TTC549 (cell line): ENCODE measurements around the gene ARID5B.
"Not testable (repeated sequence)": the region's sequence is repeated elsewhere in the genome, so short reads cannot be mapped to it uniquely, and the experiment has no call there.

Experiments used
- FAIRE-seq: peaks from 2 replicates; lab custom pipeline; 2012; peaks lifted over from hg19 to GRCh38; lab: Jason Lieb, UNC

The ARID5B gene

GRCh38 chr10:62018131-62018911, 116.8 kb downstream of the ARID5B start:
- no peak for FAIRE-seq

DNA sequence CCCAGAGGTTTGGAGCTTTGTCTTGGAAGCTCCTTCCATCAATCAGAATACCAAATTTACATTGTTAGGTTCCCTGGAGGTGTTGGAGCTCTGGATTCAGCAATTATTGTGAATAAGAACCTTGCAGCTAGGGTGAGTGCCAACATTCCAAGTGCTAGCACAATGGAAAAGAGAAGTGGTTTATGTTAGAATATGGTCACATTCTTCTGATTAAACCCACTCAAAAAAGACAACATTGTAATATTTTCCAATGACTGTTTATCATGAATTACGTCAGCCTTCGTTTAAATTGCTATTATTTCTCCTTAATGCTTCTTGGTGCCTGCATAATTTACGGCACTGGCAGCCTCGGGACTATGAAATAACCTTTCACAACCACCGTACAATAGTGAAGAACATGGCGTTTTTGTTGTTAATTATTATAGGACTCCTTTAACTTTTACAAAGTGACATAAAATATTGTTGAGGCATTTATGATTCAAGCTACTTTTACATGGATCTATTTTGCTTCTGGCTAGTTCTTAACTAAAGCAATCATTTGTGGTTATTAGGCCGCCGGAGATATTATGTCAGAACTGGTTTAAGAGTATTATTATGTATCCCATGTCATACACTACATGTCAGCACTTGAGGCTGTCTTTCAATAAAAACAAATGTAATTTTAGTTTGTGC, 117.7 kb downstream of the ARID5B start:
- FAIRE-seq = no peak

- FAIRE-seq = no peak
These were observed 118.3 kb downstream of the ARID5B start for GRCh38 chr10:62019685-62020359.

- FAIRE-seq = no peak
These were observed 119.7 kb downstream of the ARID5B start for GRCh38 chr10:62021128-62021665.

DNA sequence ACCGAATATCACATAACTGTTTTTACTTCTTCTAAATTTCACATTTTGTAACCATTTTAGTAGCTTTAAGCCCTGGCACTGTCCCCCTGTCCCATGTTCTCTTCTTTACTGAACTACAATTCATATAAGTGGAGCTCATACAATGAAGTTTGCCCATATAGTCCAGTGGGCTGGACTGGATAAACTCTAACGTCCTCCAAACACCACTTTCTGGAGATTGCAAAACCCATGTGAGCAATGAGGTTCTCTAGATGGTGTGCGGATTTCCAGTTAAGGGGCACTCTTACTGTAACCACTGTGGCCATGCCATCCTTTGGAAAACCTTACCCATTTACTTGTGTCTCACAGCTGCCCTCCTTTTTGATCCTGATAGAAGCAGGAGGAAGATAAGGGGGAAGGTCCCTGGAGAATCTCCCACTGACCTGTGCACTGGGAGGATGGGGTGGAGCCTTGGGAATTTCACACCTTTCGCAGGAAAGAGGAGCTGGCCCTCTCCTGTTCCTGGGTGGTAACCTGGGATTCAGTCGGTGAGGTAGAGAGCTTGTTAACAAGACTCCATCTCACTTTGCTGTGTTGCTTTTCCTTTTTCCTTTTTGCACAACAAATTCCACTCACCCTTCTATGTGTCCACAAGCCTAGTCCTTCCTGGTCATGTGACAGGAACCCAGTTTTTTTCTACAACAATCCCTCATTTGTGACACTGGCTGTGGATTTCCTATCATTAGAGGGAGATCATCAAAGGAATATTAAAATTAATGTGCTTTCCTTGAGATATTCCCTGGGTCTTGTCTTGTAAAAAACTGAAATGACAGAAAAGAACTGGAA, 120.7 kb downstream of the ARID5B start:
- no peak for FAIRE-seq

DNA sequence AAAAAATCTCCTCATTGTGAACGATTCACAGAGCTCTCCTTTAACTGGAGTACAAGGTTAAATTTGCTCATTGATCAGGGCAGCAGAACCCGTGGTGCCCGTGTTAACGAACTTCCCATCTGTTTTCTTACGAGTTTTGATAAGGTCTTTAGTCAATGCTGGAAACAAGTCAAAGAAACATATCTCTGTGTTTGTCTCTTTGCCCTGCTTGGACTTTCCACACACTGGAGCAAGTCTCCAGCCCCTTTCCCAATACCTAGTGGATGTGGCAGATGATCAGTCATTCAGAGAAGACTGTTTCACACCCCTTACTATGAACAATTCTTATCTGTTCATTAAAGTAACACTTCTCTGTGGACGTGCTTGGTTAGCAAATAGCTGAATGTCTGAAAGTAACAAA, 121.3 kb downstream of the ARID5B start:
- FAIRE-seq = no peak

GRCh38 chr10:62023329-62023728, 121.8 kb downstream of the ARID5B start:
- FAIRE-seq = no peak

GRCh38 chr10:62024026-62024701, 122.7 kb downstream of the ARID5B start:
- FAIRE-seq = no peak

DNA sequence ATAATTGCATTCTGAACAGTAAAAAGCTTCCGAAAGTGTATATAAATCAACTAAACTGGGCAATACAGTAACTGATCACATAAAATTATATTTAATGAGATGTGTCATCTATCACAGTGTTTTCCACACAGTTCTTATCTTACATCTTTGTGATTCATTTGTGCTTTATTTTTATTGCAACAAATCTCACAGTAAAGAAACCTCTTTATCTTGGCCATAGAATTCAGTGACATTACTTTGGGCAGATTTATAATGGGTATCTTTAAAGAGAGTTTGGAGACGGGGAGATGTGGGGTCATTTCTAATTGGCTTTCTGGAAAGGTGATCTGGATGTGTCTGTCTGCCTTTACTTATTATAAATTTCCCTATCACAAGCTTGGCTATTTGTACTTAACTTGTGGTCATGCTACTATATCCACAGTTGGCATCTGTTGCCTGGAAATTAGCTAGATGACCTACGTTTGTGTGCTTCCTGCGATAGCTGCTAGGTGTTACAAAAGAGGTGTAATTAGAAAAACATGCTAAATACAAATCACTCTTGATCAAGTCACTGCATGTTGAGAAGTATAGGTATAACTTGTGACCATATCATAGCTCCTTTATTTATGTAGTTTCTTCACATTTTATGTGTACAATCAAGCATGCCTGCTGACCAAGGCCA, 123.8 kb downstream of the ARID5B start:
- no peak for FAIRE-seq

DNA sequence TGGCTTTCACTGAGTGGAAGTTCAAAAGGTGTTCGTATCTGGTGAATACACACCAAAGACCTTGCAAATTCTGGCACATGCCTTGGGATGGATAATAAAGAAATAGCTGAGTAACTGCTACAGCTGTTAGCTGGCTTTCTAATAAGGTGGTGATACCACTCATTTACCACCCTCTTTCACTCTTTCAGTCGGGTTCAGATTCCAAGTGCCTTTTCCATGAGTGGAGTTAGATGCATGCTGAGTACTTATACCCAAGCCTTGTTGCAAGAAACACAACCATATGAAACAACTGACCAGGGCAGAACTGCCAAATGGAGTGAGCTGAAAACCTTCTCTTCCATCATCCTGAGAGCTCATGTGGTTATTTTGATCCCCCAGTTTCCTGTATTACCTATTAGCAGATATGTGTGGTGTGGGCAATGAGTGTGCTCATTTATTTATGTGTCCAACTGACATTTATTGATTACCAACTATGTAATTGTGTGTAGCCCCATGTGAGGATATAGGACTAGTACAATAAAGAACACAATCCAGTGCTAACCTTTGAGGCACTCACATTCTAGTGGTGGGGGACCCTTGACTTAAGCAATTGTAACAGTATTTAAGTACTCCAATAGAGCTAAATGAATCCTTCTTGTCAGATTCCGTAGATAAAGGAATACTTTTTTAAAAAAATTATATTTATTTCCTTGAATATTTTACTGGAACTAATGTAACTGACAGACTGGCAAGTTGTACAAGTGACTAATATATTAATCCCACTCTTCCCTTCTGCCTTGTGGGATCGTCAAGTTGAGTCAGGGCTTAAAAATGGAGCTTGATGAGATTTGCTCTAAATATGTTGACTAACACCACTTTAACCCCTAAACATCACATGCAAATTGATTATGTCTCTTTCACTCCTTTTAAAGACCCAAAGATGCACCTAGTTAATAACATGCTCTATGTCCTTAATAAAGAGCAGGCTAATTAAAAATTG, 124.7 kb downstream of the ARID5B start:
- FAIRE-seq = no peak

DNA sequence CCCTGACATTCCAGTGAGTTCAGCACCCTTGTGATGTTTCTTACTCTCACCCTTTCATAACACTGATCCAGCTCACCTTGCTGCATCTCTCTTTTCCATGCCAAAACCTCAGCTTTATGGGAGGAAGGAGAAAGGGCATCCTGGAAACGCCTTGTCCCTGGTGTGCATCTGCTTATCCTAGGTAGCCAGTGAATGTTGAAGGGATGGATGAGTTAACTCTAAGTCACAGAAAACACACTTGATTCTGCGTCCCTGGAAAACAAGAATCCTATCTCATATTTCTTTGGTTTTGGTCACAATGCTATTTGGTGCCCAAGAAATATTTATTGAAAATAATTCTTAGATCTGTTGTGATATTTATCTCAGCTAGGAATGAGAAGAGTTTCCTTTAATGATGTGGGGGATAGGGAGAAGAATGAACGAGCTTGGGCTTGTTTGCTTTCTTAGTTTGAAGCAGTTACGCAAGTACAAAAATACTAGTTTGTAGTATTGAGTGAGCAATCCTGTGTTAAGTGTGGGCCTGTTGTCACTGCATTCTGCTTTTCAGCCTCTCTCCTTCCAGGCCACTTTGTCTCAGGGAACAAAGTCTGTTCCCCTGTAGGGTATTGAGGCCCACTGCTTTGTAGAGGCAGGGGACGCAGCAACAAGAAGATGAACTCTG, 126.5 kb downstream of the ARID5B start:
- FAIRE-seq = no peak

DNA sequence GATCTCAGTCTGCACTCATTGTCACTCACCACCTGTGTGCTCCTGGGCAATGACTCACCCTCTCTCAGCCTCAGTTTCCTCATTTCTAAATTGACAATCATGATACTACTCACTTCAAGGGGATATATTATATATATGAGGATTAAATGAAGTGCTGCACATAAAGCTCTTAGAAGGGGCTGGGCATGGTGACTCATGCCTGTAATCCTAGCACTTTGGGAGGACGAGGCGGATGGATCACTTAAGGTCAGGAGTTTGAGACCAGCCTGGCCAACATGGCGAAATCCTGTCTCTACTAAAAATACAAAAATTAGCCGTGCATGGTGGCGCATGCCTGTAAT, 127.0 kb downstream of the ARID5B start:
- not testable (repeated sequence) for FAIRE-seq

GRCh38 chr10:62029401-62029800, 127.9 kb downstream of the ARID5B start:
- FAIRE-seq = no peak

DNA sequence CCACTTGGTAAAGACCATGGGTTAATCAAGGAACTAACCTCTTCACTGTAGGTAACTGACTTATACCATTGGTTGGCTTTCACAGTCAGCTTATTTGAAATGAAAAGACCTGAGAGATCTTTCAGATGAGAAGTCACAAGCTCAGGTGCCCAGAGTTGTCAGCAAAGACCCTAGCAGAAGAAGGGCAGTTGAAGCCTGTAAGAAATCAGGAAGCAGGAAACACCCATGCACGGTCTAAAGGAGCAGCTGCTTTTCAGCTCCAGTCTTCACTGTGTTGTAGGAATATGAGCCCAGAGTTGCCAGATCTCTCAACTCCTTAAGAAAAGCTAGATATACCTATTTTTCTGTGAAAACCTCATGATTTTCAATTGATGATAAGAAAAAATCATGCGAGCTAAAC, 130.0 kb downstream of the ARID5B start:
- FAIRE-seq = no peak

- FAIRE-seq = no peak
These were observed 131.6 kb downstream of the ARID5B start for GRCh38 chr10:62033125-62033524.

DNA sequence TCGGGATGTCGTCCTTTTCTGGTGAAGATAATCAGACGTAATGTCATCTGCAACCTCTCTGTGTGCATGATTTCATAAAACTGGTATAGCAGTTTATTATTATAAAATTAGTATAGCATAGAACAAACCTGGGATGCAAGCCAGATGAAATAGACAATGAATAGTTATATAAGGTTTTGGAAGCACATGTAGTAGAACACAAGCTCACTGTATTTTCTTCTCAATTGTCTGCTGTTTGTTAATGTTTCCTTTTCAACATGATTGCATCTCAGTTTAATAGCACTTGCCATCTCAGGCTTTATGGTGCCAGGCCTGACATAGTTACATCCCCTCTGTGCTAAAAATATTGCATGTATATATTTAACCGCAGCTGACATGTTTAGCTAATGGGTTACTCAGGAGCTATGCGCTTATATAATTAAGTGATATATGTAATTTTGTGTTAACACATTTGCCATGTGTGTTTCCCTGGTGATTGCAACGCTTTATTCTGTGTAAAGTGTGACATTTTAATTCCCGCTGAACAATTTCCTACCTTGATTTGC, 132.7 kb downstream of the ARID5B start:
- FAIRE-seq = no peak

DNA sequence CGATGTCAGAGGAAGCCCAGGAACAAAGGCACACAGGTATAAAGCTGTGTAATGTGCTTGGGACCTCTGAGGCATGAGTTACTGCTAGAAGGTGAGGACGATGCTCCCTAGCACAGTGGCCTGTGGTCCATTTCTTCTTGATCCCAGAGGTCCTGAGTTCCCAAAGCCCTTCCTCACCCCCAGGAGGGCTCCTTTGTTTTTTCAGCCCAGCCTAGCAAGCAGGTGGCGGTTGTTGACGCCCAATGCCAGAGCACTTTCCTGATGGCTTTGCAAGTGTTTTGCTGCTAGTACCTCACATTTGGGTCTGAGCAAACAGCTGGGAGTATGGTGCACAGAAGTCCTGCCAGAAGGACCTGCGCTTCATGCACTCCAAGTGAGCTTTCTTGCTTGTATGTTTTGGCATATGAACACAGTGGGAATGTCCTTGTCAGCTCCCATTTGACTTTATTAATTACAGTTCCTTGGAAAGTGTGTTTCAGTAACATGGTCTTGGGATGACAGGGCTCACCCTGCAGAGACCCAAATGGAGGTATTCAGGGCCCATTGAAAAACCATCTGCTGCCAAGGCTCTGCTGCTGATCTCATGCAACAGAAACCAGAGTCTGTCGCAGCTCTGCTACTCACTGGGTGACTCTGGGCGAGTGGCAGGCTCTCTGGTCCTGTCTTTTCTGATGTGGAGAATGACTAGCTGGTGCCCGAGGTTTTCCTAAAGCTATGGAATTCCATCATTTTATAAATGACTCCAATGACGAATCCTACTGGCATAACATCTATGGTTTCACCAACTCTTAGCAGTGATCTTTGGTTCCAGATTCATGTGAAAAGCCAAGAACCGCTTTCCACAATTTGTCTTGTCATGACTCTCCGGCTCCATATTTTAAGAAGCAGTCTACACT, 134.9 kb downstream of the ARID5B start:
- FAIRE-seq = no peak
